ENCODE measurements around the gene HLA-A. TPM values are rescaled to one million over a fixed set of nuclear protein-coding genes. Genes with fewer than 3 reads are reported as not detected.
A peak's percentile ranks its signal among the peaks of the same experiment; 100 is the strongest.

Gene HLA-A
- total and polyA plus RNA-seq, 3 experiments from 2014 or later: 1,371 to 3,526 (median 1,390) TPM

DNA sequence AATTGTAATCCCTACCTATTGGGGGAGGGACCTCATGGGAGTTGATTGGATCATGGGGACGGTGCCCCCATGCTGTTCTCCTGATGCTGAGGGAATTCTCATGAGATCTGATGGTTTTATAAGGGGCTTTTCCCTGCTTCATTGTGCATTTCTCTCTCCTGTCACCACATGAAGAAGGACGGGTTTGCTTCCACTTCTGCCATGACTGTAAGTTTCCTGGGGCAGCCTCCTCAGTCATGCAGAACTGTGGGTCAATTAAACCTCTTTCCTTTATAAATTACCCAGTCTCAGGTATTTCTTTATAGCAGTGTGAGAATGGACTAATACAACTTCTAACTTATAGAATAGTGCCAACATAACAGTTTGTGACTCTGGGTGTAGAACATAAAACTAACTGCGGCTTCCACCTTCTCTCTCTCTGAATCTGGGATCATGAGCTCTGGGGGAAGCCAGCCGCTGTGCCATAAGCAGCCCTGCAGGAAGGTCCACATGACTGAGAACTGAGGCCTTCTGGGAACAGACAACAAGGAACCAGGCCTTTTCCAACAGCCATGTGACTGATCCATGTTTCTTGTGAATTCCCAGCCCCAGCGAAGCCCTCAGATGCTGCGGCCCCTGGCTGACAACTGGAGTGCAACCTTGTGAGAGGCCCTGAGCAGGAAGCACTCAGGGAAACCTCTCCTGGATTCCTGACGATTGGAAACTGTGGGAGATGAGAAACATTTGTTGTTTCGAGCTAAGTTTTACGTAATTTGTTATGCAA, 3.4 kb upstream of the HLA-A start:
- H3K27me3 ChIP-seq (ENCODE audit: insufficient read depth, low read length, poor library complexity, severe bottlenecking): no peaks in the 10 kb centered on the region
- no peak overlapping the region for H3K4me3 ChIP-seq (ENCODE audit: low read length)
- H3K36me3 ChIP-seq (ENCODE audit: insufficient read depth, low read length): peaks cover 7% of the 10 kb centered on the region
- H3K9me3 ChIP-seq (ENCODE audit: low read length): no peaks in the 10 kb centered on the region
- peaks cover 10% of the 10 kb centered on the region for H3K4me1 ChIP-seq (ENCODE audit: insufficient read depth, low read length)
- peaks cover 8 to 24% (median 12%) of the 10 kb centered on the region in 3 donors for H3K36me3 Mint-ChIP-seq
- DNase-seq: no peak
- peaks cover 0 to 5% (median 0%) of the 10 kb centered on the region in 5 donors for H3K9me3 Mint-ChIP-seq
- H3K4me1 Mint-ChIP-seq: peaks cover 22 to 29% (median 24%) of the 10 kb centered on the region in 3 donors
- no peak overlapping the region for H3K27ac ChIP-seq (ENCODE audit: low read depth, low read length)
- ChIA-PET CTCF (interaction anchor here (1.1 to 1.8 kb wide), 3 partner anchors 29 to 91 kb away, joined by 3 to 4 read pairs (median 4); no protein-coding TSS in a partner anchor), POLR2A (no interaction called here)
- H3K27me3 Mint-ChIP-seq: peaks cover 0 to 12% of the 10 kb centered on the region in 2 donors
- H3K4me3 Mint-ChIP-seq: peak overlapping the region in 1 of 7 donors; percentile 66
- H3K27ac Mint-ChIP-seq: peak overlapping the region in 4 of 8 donors; percentile 20 to 79 (median 48)

DNA sequence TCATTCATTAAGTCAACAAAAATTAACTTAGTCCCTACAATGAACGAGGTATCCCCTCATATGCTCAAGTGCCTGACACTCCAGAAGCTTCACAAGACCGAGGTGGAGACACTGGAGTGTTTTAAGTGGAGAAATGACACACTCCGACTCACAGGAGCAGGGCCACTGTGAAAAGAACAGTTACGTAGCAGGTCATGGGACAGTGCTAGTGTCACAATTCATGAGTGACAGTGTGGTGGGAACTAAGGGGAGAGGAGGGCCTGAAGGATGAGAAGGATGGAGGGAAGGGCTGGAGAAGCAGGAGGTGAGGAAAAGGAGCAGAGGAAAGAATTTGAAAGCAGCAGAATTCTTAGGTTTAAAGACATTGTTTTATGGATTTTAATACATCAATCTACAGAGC, 1.3 kb upstream of the HLA-A start:
- peak overlapping the region; percentile 98 to 100 (median 100) for H3K27ac Mint-ChIP-seq
- peak overlapping the region; percentile 87 to 99 (median 97) for H3K4me3 Mint-ChIP-seq
- H3K4me3 ChIP-seq (ENCODE audit: low read length): peak overlapping the region; percentile 91
- H3K9me3 Mint-ChIP-seq: peaks cover 0 to 5% (median 0%) of the 10 kb centered on the region in 5 donors
- no peaks in the 10 kb centered on the region for H3K27me3 ChIP-seq (ENCODE audit: insufficient read depth, low read length, poor library complexity, severe bottlenecking)
- peaks cover 24% of the 10 kb centered on the region for H3K36me3 ChIP-seq (ENCODE audit: insufficient read depth, low read length)
- no peaks in the 10 kb centered on the region for H3K9me3 ChIP-seq (ENCODE audit: low read length)
- peaks cover 39 to 45% (median 41%) of the 10 kb centered on the region in 3 donors for H3K4me1 Mint-ChIP-seq
- ChIA-PET CTCF (interaction anchor here (1.6 to 2.0 kb wide), 2 partner anchors 24 to 27 kb away, joined by 10 to 11 read pairs; no protein-coding TSS in a partner anchor), POLR2A (interaction anchor here (1.0 to 2.7 kb wide), 4 partner anchors 20 to 34 kb away, joined by 3 to 21 read pairs (median 4); no protein-coding TSS in a partner anchor)
- peak in 1 of 5 donors; percentile 54 for DNase-seq
- peaks cover 0 to 14% of the 10 kb centered on the region in 2 donors for H3K27me3 Mint-ChIP-seq
- H3K4me1 ChIP-seq (ENCODE audit: insufficient read depth, low read length): peaks cover 25% of the 10 kb centered on the region
- H3K36me3 Mint-ChIP-seq: peaks cover 26 to 45% (median 28%) of the 10 kb centered on the region in 3 donors
- peak overlapping the region; percentile 94 for H3K27ac ChIP-seq (ENCODE audit: low read depth, low read length)

DNA sequence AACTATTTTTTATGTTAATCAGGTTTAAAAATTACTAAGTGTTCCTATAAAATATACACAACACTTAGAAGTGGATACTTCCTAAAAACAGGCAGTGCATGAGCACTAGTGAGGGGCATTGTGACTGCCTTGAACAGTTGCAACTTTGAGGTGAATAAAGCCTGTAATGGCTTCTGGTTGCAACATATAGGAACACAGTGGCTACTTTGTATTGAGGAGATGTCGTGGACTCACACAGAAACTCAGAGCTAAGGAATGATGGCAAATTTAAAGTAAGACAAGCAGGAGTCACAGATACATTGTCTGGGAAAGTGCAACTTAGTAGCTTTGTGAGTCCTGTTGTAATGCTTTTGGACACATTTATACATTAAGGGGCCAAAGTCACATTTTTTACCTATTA, 861 bp upstream of the HLA-A start:
- Histone ChIP-seq H3K36me3 (ENCODE audit: insufficient read depth, low read length) (peaks cover 28% of the 10 kb centered on the region), H3K27me3 (ENCODE audit: insufficient read depth, low read length, poor library complexity, severe bottlenecking) (no peaks in the 10 kb centered on the region), H3K4me3 (ENCODE audit: low read length) (peak overlapping the region; percentile 91), H3K4me1 (ENCODE audit: insufficient read depth, low read length) (peaks cover 29% of the 10 kb centered on the region), H3K27ac (ENCODE audit: low read depth, low read length) (peak overlapping the region; percentile 94), H3K9me3 (ENCODE audit: low read length) (no peaks in the 10 kb centered on the region)
- H3K9me3 Mint-ChIP-seq: peaks cover 0 to 5% (median 0%) of the 10 kb centered on the region in 5 donors
- peaks cover 0 to 14% of the 10 kb centered on the region in 2 donors for H3K27me3 Mint-ChIP-seq
- no peak for DNase-seq
- peaks cover 44 to 50% (median 45%) of the 10 kb centered on the region in 3 donors for H3K4me1 Mint-ChIP-seq
- peaks cover 30 to 49% (median 32%) of the 10 kb centered on the region in 3 donors for H3K36me3 Mint-ChIP-seq
- CTCF ChIA-PET: interaction anchor here (1.6 to 2.0 kb wide), 2 partner anchors 24 to 26 kb away, joined by 10 to 11 read pairs; no protein-coding TSS in a partner anchor
- POLR2A ChIA-PET: interaction anchor here (0.6 to 2.7 kb wide), 5 partner anchors 15 to 34 kb away, joined by 3 to 21 read pairs (median 4); no protein-coding TSS in a partner anchor
- H3K4me3 Mint-ChIP-seq: peak overlapping the region; percentile 87 to 99 (median 97)
- peak overlapping the region; percentile 98 to 100 (median 100) for H3K27ac Mint-ChIP-seq

GRCh38 chr6:29941916-29942274, 437 bp upstream of the HLA-A start:
- H3K4me1 ChIP-seq (ENCODE audit: insufficient read depth, low read length): peaks cover 33% of the 10 kb centered on the region
- H3K36me3 ChIP-seq (ENCODE audit: insufficient read depth, low read length): peaks cover 28% of the 10 kb centered on the region
- no peaks in the 10 kb centered on the region for H3K27me3 ChIP-seq (ENCODE audit: insufficient read depth, low read length, poor library complexity, severe bottlenecking)
- peaks cover 0 to 5% (median 0%) of the 10 kb centered on the region in 5 donors for H3K9me3 Mint-ChIP-seq
- H3K4me3 Mint-ChIP-seq: peak overlapping the region; percentile 87 to 99 (median 97)
- peaks cover 32 to 54% (median 33%) of the 10 kb centered on the region in 3 donors for H3K36me3 Mint-ChIP-seq
- POLR2A ChIA-PET: interaction anchor here (0.6 to 2.7 kb wide), 5 partner anchors 15 to 33 kb away, joined by 3 to 21 read pairs (median 4); no protein-coding TSS in a partner anchor
- H3K27me3 Mint-ChIP-seq: peaks cover 0 to 14% of the 10 kb centered on the region in 2 donors
- H3K27ac ChIP-seq (ENCODE audit: low read depth, low read length): peak overlapping the region; percentile 94
- CTCF ChIA-PET: interaction anchor here (1.6 to 2.0 kb wide), 2 partner anchors 23 to 26 kb away, joined by 10 to 11 read pairs; no protein-coding TSS in a partner anchor
- H3K27ac Mint-ChIP-seq: peak overlapping the region; percentile 98 to 100 (median 100)
- peak overlapping the region; percentile 91 for H3K4me3 ChIP-seq (ENCODE audit: low read length)
- no peaks in the 10 kb centered on the region for H3K9me3 ChIP-seq (ENCODE audit: low read length)
- no peak for DNase-seq
- H3K4me1 Mint-ChIP-seq: peaks cover 48 to 54% (median 50%) of the 10 kb centered on the region in 3 donors

GRCh38 chr6:29943053-29943966, 978 bp downstream of the HLA-A start:
- peaks cover 38% of the 10 kb centered on the region for H3K36me3 ChIP-seq (ENCODE audit: insufficient read depth, low read length)
- H3K36me3 Mint-ChIP-seq: peaks cover 38 to 68% (median 39%) of the 10 kb centered on the region in 3 donors
- peaks cover 41% of the 10 kb centered on the region for H3K4me1 ChIP-seq (ENCODE audit: insufficient read depth, low read length)

GRCh38 chr6:29945281-29945820, 3.0 kb downstream of the HLA-A start:
- no peak for DNase-seq
- Histone ChIP-seq H3K27me3 (ENCODE audit: insufficient read depth, low read length, poor library complexity, severe bottlenecking) (no peaks in the 10 kb centered on the region), H3K27ac (ENCODE audit: low read depth, low read length) (no peak overlapping the region), H3K9me3 (ENCODE audit: low read length) (no peaks in the 10 kb centered on the region), H3K4me1 (ENCODE audit: insufficient read depth, low read length) (peaks cover 40% of the 10 kb centered on the region), H3K36me3 (ENCODE audit: insufficient read depth, low read length) (peaks cover 38% of the 10 kb centered on the region), H3K4me3 (ENCODE audit: low read length) (peak overlapping the region; percentile 91)
- ChIA-PET CTCF (interaction anchor here (1.5 kb wide), 2 partner anchors 22 to 106 kb away, joined by 3 to 4 read pairs; no protein-coding TSS in a partner anchor), POLR2A (interaction anchor here (1.2 to 3.7 kb wide), 2 partner anchors 20 to 116 kb away, joined by 3 to 36 read pairs; partner anchors contain the start of gene POLR1H)
- Mint-ChIP-seq H3K27me3 (peaks cover 0 to 16% of the 10 kb centered on the region in 2 donors), H3K9me3 (peaks cover 0 to 5% (median 0%) of the 10 kb centered on the region in 5 donors), H3K4me1 (peaks cover 69 to 75% (median 71%) of the 10 kb centered on the region in 3 donors), H3K36me3 (peaks cover 42 to 84% (median 43%) of the 10 kb centered on the region in 3 donors), H3K4me3 (peak overlapping the region; percentile 87 to 99 (median 97)), H3K27ac (peak overlapping the region; percentile 85 to 100 (median 98))

More at GRCh38 chr6:29943053-29943966, 978 bp downstream of the HLA-A start:
- CTCF ChIA-PET: no interaction called here
- peaks cover 0 to 16% of the 10 kb centered on the region in 2 donors for H3K27me3 Mint-ChIP-seq
- no peaks in the 10 kb centered on the region for H3K27me3 ChIP-seq (ENCODE audit: insufficient read depth, low read length, poor library complexity, severe bottlenecking)
- H3K27ac Mint-ChIP-seq: peak overlapping the region; percentile 98 to 100 (median 100)
- peaks cover 0 to 5% (median 0%) of the 10 kb centered on the region in 5 donors for H3K9me3 Mint-ChIP-seq
- peak in 3 of 5 donors; percentile 32 to 67 (median 43) for DNase-seq
- no peaks in the 10 kb centered on the region for H3K9me3 ChIP-seq (ENCODE audit: low read length)
- POLR2A ChIA-PET: interaction anchor here (3.7 kb wide), 1 partner anchor 22 kb away, joined by 36 read pairs; no protein-coding TSS in a partner anchor
- H3K4me1 Mint-ChIP-seq: peaks cover 62 to 68% (median 64%) of the 10 kb centered on the region in 3 donors
- H3K4me3 Mint-ChIP-seq: peak overlapping the region; percentile 87 to 99 (median 97)
- H3K4me3 ChIP-seq (ENCODE audit: low read length): peak overlapping the region; percentile 91
- peak overlapping the region; percentile 94 for H3K27ac ChIP-seq (ENCODE audit: low read depth, low read length)

All from CD8-positive, alpha-beta memory T cell (primary cell).